HL-60 (cell line): ENCODE data around the gene TRPV3.

Experiments
- DNase-seq, 2 experiments: peaks; one replicate each; pipeline ENCODE4 v3.0.0-alpha.2; 2010 to 2020; ENCODE audit warnings: low read depth in 1 of 2, low spot score in 1 of 2
- H3K27ac ChIP-seq: fragments of 250-450 bp; sonication (Bioruptor Pico); replicated peaks from 2 replicates; pipeline ENCODE4 v1.5.1; 2020; ENCODE audit warnings: mild to moderate bottlenecking, moderate library complexity
- H3K27me3 ChIP-seq: fragments of 250-450 bp; sonication (Bioruptor Pico); 2 replicates; pipeline ENCODE4 v1.5.1; 2021; ENCODE audit warnings: mild to moderate bottlenecking, moderate library complexity; ENCODE audit not compliant: insufficient read depth, poor library complexity, severe bottlenecking
- H3K4me3 ChIP-seq: replicated peaks from 2 replicates; pipeline ENCODE4 v1.5.1; 2011; ENCODE audit warnings: mild to moderate bottlenecking, control low read depth, low read length; ENCODE audit not compliant: insufficient read depth
- GABPA ChIP-seq: IDR thresholded peaks from 2 replicates; pipeline ENCODE4 v1.6.1; 2012; ENCODE audit warnings: low read depth
- POLR2AphosphoS5 ChIP-seq: IDR thresholded peaks from 2 replicates; pipeline ENCODE4 v1.6.1; 2012; ENCODE audit warnings: low read depth
- SPI1 ChIP-seq: IDR thresholded peaks from 2 replicates; pipeline ENCODE4 v1.6.1; 2012; ENCODE audit warnings: low read depth, mild to moderate bottlenecking, borderline replicate concordance
- TF ChIP-seq, protein P1 (sequence below): IDR thresholded peaks from one replicate; pipeline ENCODE4 v1.5.1; 2011; ENCODE audit warnings: low read length, control low read depth, inconsistent platforms; ENCODE audit not compliant: insufficient read depth
- TF ChIP-seq, protein P2 (sequence below): IDR thresholded peaks from 2 replicates; pipeline ENCODE4 v1.6.1; 2012; ENCODE audit warnings: low read depth; ENCODE audit not compliant: insufficient replicate concordance

The TRPV3 gene

DNA sequence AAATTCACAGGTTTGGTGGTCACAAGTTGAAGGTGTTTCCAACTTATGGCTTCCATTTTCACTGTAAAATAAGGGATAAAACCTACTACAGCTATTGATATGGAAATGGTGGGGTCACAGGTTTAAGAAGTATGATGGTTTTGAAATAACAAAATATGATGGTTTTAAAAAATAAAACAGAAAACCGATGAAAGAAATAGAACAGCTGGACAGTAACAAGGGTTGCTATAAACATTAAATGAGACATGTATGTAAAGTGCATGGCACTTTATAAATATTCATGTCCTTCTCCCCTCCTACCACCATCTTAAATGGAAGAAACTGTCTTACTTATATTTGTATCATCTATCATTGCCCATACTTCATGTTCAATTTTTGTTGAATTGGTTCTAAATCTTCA lies 50.5 kb downstream of the TRPV3 start:
- Histone ChIP-seq H3K27ac (no peak overlapping the region), H3K4me3 (no peak overlapping the region), H3K27me3 (no peaks in the 10 kb centered on the region)
- no peak for TF ChIP-seq POLR2AphosphoS5
- no peak for TF ChIP-seq GABPA
- TF ChIP-seq, protein P1, sequence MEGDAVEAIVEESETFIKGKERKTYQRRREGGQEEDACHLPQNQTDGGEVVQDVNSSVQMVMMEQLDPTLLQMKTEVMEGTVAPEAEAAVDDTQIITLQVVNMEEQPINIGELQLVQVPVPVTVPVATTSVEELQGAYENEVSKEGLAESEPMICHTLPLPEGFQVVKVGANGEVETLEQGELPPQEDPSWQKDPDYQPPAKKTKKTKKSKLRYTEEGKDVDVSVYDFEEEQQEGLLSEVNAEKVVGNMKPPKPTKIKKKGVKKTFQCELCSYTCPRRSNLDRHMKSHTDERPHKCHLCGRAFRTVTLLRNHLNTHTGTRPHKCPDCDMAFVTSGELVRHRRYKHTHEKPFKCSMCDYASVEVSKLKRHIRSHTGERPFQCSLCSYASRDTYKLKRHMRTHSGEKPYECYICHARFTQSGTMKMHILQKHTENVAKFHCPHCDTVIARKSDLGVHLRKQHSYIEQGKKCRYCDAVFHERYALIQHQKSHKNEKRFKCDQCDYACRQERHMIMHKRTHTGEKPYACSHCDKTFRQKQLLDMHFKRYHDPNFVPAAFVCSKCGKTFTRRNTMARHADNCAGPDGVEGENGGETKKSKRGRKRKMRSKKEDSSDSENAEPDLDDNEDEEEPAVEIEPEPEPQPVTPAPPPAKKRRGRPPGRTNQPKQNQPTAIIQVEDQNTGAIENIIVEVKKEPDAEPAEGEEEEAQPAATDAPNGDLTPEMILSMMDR: no peak
- no peak for TF ChIP-seq SPI1
- TF ChIP-seq, protein P2, sequence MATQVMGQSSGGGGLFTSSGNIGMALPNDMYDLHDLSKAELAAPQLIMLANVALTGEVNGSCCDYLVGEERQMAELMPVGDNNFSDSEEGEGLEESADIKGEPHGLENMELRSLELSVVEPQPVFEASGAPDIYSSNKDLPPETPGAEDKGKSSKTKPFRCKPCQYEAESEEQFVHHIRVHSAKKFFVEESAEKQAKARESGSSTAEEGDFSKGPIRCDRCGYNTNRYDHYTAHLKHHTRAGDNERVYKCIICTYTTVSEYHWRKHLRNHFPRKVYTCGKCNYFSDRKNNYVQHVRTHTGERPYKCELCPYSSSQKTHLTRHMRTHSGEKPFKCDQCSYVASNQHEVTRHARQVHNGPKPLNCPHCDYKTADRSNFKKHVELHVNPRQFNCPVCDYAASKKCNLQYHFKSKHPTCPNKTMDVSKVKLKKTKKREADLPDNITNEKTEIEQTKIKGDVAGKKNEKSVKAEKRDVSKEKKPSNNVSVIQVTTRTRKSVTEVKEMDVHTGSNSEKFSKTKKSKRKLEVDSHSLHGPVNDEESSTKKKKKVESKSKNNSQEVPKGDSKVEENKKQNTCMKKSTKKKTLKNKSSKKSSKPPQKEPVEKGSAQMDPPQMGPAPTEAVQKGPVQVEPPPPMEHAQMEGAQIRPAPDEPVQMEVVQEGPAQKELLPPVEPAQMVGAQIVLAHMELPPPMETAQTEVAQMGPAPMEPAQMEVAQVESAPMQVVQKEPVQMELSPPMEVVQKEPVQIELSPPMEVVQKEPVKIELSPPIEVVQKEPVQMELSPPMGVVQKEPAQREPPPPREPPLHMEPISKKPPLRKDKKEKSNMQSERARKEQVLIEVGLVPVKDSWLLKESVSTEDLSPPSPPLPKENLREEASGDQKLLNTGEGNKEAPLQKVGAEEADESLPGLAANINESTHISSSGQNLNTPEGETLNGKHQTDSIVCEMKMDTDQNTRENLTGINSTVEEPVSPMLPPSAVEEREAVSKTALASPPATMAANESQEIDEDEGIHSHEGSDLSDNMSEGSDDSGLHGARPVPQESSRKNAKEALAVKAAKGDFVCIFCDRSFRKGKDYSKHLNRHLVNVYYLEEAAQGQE: no peak
- no peak for DNase-seq

DNA sequence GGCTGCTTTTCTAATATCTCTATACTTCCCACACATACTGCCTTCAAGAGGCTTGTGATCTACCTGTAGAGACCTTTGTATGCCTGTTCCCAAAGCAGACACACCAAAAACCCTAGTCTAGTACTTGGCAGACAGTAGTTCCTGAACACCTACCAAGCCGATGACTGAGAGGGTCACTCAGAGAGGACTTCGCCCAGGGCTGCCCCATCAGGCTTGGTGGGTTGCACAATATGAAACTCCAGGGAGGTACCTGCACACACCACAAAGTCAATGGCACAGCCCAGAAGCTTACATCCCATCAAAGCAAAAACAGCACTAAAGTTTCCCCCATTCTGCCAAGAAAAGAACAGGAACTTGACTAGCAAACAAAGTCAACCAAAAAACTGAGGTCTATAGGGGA lies 51.6 kb downstream of the TRPV3 start:
- DNase-seq: no peak
- Histone ChIP-seq H3K4me3 (no peak overlapping the region), H3K27me3 (no peaks in the 10 kb centered on the region), H3K27ac (no peak overlapping the region)
- TF ChIP-seq, protein P1: no peak
- TF ChIP-seq, protein P2: no peak
- TF ChIP-seq POLR2AphosphoS5: no peak
- no peak for TF ChIP-seq GABPA
- TF ChIP-seq SPI1: no peak

DNA sequence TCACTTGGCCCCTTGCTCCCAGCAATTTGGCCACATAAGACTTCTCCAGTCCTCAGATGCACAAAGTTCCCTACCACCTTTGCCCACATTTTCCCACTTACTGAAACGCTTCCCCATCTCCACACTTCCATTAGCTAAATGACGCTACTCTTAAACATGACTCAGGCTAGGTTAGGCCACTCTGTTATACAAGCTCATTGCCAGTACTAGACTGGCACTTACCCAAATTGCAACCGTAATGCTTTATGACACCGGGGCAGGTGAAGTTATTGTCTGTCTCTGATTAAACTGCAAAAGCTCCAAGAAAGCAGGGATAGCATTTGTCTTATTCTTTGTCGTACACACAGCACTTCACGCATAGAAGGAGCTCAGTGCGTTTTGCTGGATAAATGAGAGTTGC lies 52.6 kb downstream of the TRPV3 start:
- no peaks in the 10 kb centered on the region for H3K27me3 ChIP-seq
- DNase-seq: no peak
- no peak overlapping the region for H3K27ac ChIP-seq
- H3K4me3 ChIP-seq: no peak overlapping the region
- TF ChIP-seq, protein P1: no peak
- TF ChIP-seq, protein P2: no peak
- TF ChIP-seq GABPA: no peak
- no peak for TF ChIP-seq SPI1
- no peak for TF ChIP-seq POLR2AphosphoS5
